CD4-positive, alpha-beta T cell (primary cell): ENCODE results near the gene LINC00632. TPM values are rescaled to one million over a fixed set of nuclear protein-coding genes. Genes with fewer than 3 reads are reported as not detected.
"Not testable (repeated sequence)": the region's sequence is repeated elsewhere in the genome, so short reads cannot be mapped to it uniquely, and the experiment has no call there.

Experiments
- ATAC-seq: fragments of 200-7000 bp; cut with Tn5 transposase; one replicate; pipeline ENCODE4 v1.10.0; 2022; ENCODE audit warnings: mild to moderate bottlenecking; ENCODE audit not compliant: poor library complexity
- CTCF ChIA-PET: fragments of 350-600 bp; sonication (Branson Sonifier 250); formaldehyde crosslinking; loops from one replicate; lab custom pipeline; 2021; ENCODE audit warnings: antibody characterized with exemption, inconsistent platforms; lab: Charles Lee
- POLR2A ChIA-PET: fragments of 350-600 bp; sonication (Branson Sonifier 250); formaldehyde crosslinking; loops from one replicate; lab custom pipeline; 2021; ENCODE audit warnings: antibody characterized with exemption, inconsistent platforms; lab: Charles Lee
- DNase-seq, 14 experiments: peaks; one replicate each; pipeline ENCODE4 v3.0.0-alpha.2; 2013 to 2020; ENCODE audit warnings: mixed read lengths in 2 of 14
- H3K27ac ChIP-seq, 2 donors: one replicate each; pipeline versions ENCODE4 v1.5.1 to v1.7.0; 2013; ENCODE audit warnings: low read length in 2 of 2, low read depth in 1 of 2, mild to moderate bottlenecking in 1 of 2
- H3K27me3 ChIP-seq, 2 experiments: 1 replicate in 1 of 2; 2 replicates in 1 of 2; pipeline versions ENCODE4 v1.6.1 to v1.7.0; 2013; ENCODE audit warnings: low read length in 2 of 2, control low read depth in 1 of 2, mild to moderate bottlenecking in 1 of 2, moderate library complexity in 1 of 2; ENCODE audit not compliant: insufficient read depth in 2 of 2, control insufficient read depth in 1 of 2
- H3K36me3 ChIP-seq: one replicate; pipeline ENCODE4 v1.6.1; 2013; ENCODE audit warnings: low read length, control low read depth; ENCODE audit not compliant: insufficient read depth
- H3K4me1 ChIP-seq: one replicate; pipeline ENCODE4 v1.6.1; 2013; ENCODE audit warnings: low read length, control low read depth; ENCODE audit not compliant: insufficient read depth
- H3K4me3 ChIP-seq: one replicate; pipeline ENCODE4 v1.5.1; 2013; ENCODE audit warnings: mild to moderate bottlenecking, low read length, moderate library complexity
- H3K9me3 ChIP-seq, 2 experiments: 1 replicate in 1 of 2; 2 replicates in 1 of 2; pipeline versions ENCODE4 v1.6.1 to v1.7.0; 2013; ENCODE audit warnings: low read length in 2 of 2, mild to moderate bottlenecking in 2 of 2, control low read depth in 1 of 2, moderate library complexity in 1 of 2; ENCODE audit not compliant: control insufficient read depth in 1 of 2, insufficient read depth in 1 of 2
- H3K27ac Mint-ChIP-seq: one replicate; pipeline ENCODE4 v1.8.0; 2020; ENCODE audit warnings: mixed read lengths
- H3K27me3 Mint-ChIP-seq: one replicate; pipeline ENCODE4 v1.8.0; 2021; ENCODE audit warnings: mixed read lengths
- H3K36me3 Mint-ChIP-seq: one replicate; pipeline ENCODE4 v1.8.0; 2021; ENCODE audit warnings: low read depth, mixed read lengths
- H3K4me1 Mint-ChIP-seq: one replicate; pipeline ENCODE4 v1.8.0; 2021; ENCODE audit warnings: low read depth, mixed read lengths
- H3K4me3 Mint-ChIP-seq: one replicate; pipeline ENCODE4 v1.8.0; 2020; ENCODE audit warnings: mild to moderate bottlenecking, mixed read lengths
- H3K9me3 Mint-ChIP-seq: one replicate; pipeline ENCODE4 v1.8.0; 2020; ENCODE audit warnings: mixed read lengths
- CTCF ChIP-seq: fragments of 200-600 bp; IDR thresholded peaks from one replicate; pipeline ENCODE4 v1.8.0; 2022; ENCODE audit warnings: antibody characterized with exemption, mild to moderate bottlenecking
- intact Hi-C, 2 experiments: fragments of 100-400 bp; cut with DNase I in 1 of 2; cut with micrococcal nuclease in 1 of 2; formaldehyde crosslinking; loops; one replicate each; pipeline versions ENCODE4 v1.15.1 to v1.9.0; 2023 to 2025; cut with DNase I, micrococcal nuclease
- total RNA-seq, 174 experiments: library from RNA in 2 of 174; stranded (reverse) in 2 of 174; gene quantifications; one replicate each; pipeline ENCODE4 v1.2.3 and lab custom pipeline; 2021 to 2026

Gene LINC00632
- total RNA-seq, 2 experiments from 2014 or later: 9.4 to 10.8 TPM

- Mint-ChIP-seq H3K27me3 (no peaks in the 10 kb centered on the region), H3K4me3 (no peak overlapping the region), H3K36me3 (no peaks in the 10 kb centered on the region), H3K9me3 (no peaks in the 10 kb centered on the region), H3K27ac (no peak overlapping the region), H3K4me1 (no peaks in the 10 kb centered on the region)
- Histone ChIP-seq H3K36me3 (no peaks in the 10 kb centered on the region), H3K27me3 (no peaks in the 10 kb centered on the region), H3K9me3 (no peaks in the 10 kb centered on the region), H3K4me1 (no peaks in the 10 kb centered on the region), H3K4me3 (no peak overlapping the region), H3K27ac (no peak overlapping the region)
- no peak for DNase-seq
- ATAC-seq: no peak
- intact Hi-C loops: no loop called here
- ChIA-PET POLR2A (no interaction called here), CTCF (no interaction called here)
- no peak for TF ChIP-seq CTCF
Observed at GRCh38 chrX:140672840-140673731, 36.5 kb upstream of the LINC00632 start.

GRCh38 chrX:140687706-140688105, 21.9 kb upstream of the LINC00632 start:
- ChIA-PET CTCF (no interaction called here), POLR2A (no interaction called here)
- Histone ChIP-seq H3K4me1 (no peaks in the 10 kb centered on the region), H3K27me3 (no peaks in the 10 kb centered on the region), H3K4me3 (no peak overlapping the region), H3K36me3 (no peaks in the 10 kb centered on the region), H3K9me3 (peaks cover 0 to 4% of the 10 kb centered on the region in 2 experiments), H3K27ac (no peak overlapping the region)
- H3K4me1 Mint-ChIP-seq: no peaks in the 10 kb centered on the region
- H3K27me3 Mint-ChIP-seq: no peaks in the 10 kb centered on the region
- intact Hi-C loops: no loop called here
- no peak for ATAC-seq
- TF ChIP-seq CTCF: no peak
- no peak for DNase-seq
- H3K27ac Mint-ChIP-seq: no peak overlapping the region
- peaks cover 3% of the 10 kb centered on the region for H3K9me3 Mint-ChIP-seq
- H3K36me3 Mint-ChIP-seq: no peaks in the 10 kb centered on the region
- no peak overlapping the region for H3K4me3 Mint-ChIP-seq

DNA sequence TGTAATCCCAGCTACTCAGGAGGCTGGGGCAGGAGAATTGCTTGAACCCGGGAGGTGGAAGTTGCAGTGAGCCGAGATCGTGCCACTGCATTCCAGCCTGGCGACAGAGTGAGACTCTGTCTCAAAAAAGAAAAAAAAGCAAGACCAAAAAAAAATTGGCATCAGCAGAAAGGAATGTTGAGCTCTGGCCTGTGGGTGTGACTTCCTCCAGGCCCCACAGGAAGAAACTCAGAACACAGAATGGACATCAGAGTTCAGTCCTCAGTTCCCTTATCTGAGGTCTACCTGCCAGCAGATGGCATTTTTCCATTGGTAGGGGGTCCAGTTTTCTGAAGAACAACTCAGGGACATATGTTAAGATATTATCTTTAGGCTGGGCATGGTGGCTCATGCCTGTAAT, 18.0 kb upstream of the LINC00632 start:
- H3K9me3 ChIP-seq, H3K4me1 ChIP-seq, H3K4me3 ChIP-seq, H3K9me3 Mint-ChIP-seq, intact Hi-C loops, CTCF ChIA-PET, H3K27me3 Mint-ChIP-seq, H3K4me3 Mint-ChIP-seq, H3K4me1 Mint-ChIP-seq, H3K27ac Mint-ChIP-seq, DNase-seq, ATAC-seq, H3K36me3 ChIP-seq, POLR2A ChIA-PET, H3K36me3 Mint-ChIP-seq, H3K27ac ChIP-seq, H3K27me3 ChIP-seq: not testable (repeated sequence)

GRCh38 chrX:140697618-140698017, 11.9 kb upstream of the LINC00632 start:
- H3K4me1 Mint-ChIP-seq: no peaks in the 10 kb centered on the region

More at GRCh38 chrX:140697618-140698017, 11.9 kb upstream of the LINC00632 start:
- no peak for DNase-seq
- no peak overlapping the region for H3K4me3 ChIP-seq
- ATAC-seq: no peak
- H3K27me3 ChIP-seq: no peaks in the 10 kb centered on the region
- intact Hi-C loops: no loop called here
- H3K9me3 ChIP-seq: no peaks in the 10 kb centered on the region
- H3K36me3 ChIP-seq: no peaks in the 10 kb centered on the region
- Mint-ChIP-seq H3K36me3 (no peaks in the 10 kb centered on the region), H3K9me3 (no peaks in the 10 kb centered on the region), H3K4me3 (no peak overlapping the region), H3K27me3 (no peaks in the 10 kb centered on the region), H3K27ac (no peak overlapping the region)
- TF ChIP-seq CTCF: no peak
- H3K27ac ChIP-seq: no peak overlapping the region
- H3K4me1 ChIP-seq: no peaks in the 10 kb centered on the region
- ChIA-PET POLR2A (no interaction called here), CTCF (no interaction called here)
